Epidermal melanocyte (primary cell): Measurements from ENCODE around the gene RBM28.

Source experiments
- DNase-seq: peaks from one replicate; pipeline ENCODE4 v3.0.0; 2011; ENCODE audit warnings: low spot score; ENCODE audit not compliant: insufficient read length

Gene RBM28

GRCh38 chr7:128260069-128260795, 83.5 kb downstream of the RBM28 start:
- DNase-seq, result no peak

- DNase-seq, result no peak
These were observed 84.3 kb downstream of the RBM28 start for GRCh38 chr7:128259131-128260061.

DNA sequence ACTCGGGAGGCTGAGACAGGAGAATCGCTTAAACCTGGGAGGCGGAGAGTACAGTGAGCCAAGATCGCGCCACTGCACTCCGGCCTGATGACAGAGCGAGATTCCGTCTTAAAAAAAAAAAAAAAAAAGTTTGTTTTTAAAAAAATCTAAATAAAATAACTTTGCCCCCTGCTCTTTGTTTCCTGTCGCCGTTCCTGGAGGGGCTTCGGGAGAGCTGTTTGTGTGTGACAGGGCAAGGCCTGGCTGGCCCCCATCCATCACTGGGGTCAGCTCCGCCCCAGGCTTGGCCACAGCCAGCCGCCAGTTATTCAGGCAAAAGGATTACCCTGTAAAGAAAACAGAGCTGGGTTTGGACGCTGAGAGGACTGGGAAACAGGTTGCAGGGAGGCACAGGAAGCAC, 86.2 kb downstream of the RBM28 start:
- DNase-seq, result no peak

- no peak for DNase-seq
These were observed 88.4 kb downstream of the RBM28 start for GRCh38 chr7:128255271-128255670.

- DNase-seq, result no peak
These were observed 89.2 kb downstream of the RBM28 start for GRCh38 chr7:128254470-128254869.

DNA sequence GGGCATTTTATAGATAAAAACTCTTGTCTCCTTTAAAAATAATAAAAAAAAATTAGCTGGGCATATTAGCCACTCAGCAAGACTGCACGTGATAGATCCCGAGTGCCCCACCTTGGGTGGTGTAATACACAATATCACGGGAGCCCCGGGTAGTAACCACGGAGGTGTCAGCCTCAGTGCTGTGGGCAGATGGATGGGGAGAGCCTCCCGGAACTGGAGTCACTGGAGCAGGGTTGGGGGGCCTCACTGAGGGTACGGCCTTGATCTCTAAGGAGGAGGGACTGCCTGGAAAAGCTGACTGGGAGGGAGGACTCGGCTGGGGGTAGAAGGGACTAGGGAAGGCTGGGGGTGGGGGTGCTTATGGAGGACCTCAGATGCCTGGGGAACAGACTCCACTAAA, 90.0 kb downstream of the RBM28 start:
- no peak for DNase-seq

- DNase-seq, result no peak
These were observed 92.4 kb downstream of the RBM28 start for GRCh38 chr7:128251337-128251736.
